Loucy (cell line): ENCODE data around the gene CTR9.

Source experiments
- EZH2phosphoT487 ChIP-seq: fragments of 200-600 bp; IDR thresholded peaks from 2 replicates; pipeline ENCODE4 v1.6.1; 2018; ENCODE audit warnings: antibody characterized with exemption, mild to moderate bottlenecking, moderate library complexity, borderline replicate concordance
- TF ChIP-seq, protein P1 (sequence below): fragments of 200-600 bp; sonication (generic); conservative IDR thresholded peaks from 2 replicates; pipeline ENCODE4 v1.5.1; 2014; ENCODE audit warnings: mild to moderate bottlenecking, antibody characterized with exemption, low read length

DNA sequence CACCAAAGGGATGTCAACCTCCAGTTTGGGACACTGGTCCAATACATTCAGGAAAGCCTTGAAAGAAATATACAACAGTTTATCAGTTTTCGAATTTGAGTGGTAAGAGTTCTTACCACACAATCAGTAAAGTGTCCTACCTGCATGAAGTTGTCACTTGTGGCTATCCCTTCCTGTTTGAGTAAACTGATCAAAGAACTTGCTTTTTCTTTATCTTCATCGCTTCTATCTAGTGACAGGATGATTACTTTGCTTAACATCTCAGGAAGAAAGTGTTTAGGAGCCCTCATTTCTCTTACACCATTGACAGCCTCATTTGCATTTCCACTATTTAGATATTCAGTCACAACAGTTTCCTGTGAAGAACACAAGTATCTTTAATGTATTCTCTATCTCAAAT lies 49.2 kb downstream of the CTR9 start:
- TF ChIP-seq, protein P1, sequence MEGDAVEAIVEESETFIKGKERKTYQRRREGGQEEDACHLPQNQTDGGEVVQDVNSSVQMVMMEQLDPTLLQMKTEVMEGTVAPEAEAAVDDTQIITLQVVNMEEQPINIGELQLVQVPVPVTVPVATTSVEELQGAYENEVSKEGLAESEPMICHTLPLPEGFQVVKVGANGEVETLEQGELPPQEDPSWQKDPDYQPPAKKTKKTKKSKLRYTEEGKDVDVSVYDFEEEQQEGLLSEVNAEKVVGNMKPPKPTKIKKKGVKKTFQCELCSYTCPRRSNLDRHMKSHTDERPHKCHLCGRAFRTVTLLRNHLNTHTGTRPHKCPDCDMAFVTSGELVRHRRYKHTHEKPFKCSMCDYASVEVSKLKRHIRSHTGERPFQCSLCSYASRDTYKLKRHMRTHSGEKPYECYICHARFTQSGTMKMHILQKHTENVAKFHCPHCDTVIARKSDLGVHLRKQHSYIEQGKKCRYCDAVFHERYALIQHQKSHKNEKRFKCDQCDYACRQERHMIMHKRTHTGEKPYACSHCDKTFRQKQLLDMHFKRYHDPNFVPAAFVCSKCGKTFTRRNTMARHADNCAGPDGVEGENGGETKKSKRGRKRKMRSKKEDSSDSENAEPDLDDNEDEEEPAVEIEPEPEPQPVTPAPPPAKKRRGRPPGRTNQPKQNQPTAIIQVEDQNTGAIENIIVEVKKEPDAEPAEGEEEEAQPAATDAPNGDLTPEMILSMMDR = no peak
- TF ChIP-seq EZH2phosphoT487 = no peak
